ENCODE data around the gene CD247. TPM values are rescaled to one million over a fixed set of nuclear protein-coding genes. Genes with fewer than 3 reads are reported as not detected.

CD247 gene
- polyA plus RNA-seq, 2 of the 4 experiments (the other 2 are of a cell fraction) = 0.10 to 0.27 TPM

- 0 out of 3 replicates have a peak, but pooled peaks cover 4% of the 10 kb centered on the region for H3K4me1 ChIP-seq
- H3K9me3 ChIP-seq = no peaks in the 10 kb centered on the region
- ATAC-seq (peak; percentile 89 to 95), FAIRE-seq (no peak), DNase-seq (ENCODE audit: low read depth in 1 of 2, low spot score in 1 of 2) (peak; percentile 68 to 90)
- no peak overlapping the region for H3K4me3 ChIP-seq
- ChIA-PET CTCF (interaction anchor here (0.6 to 7.0 kb wide), 62 partner anchors 9 to 629 kb away, joined by 3 to 56 read pairs (median 4); partner anchors contain the start of gene CD247), POLR2A (interaction anchor here (0.6 to 1.5 kb wide), 4 partner anchors 20 to 135 kb away, joined by 3 to 5 read pairs (median 3); partner anchors contain the start of gene CREG1)
- no peak for TF ChIP-seq ELK1 (IDR thresholded peaks at IDR 0.05; ENCODE audit: low read depth, low read length)
- peak; percentile 86 to 90 for TF ChIP-seq RAD21 (conservative IDR thresholded peaks at IDR 0.05 in 1 of 2, IDR thresholded peaks at IDR 0.05 in 1 of 2)
- TF ChIP-seq EHF (CRISPR knock-in tag; IDR thresholded peaks at IDR 0.05) = no peak
- TF ChIP-seq BCL3 (IDR thresholded peaks at IDR 0.05) = no peak
- peak; percentile 71 for TF ChIP-seq SMC3 (IDR thresholded peaks at IDR 0.05)
- no peak for TF ChIP-seq CBX2 (IDR thresholded peaks at IDR 0.05; ENCODE audit: borderline replicate concordance, low read depth)
- no peak for TF ChIP-seq NR3C1 (IDR thresholded peaks at IDR 0.05)
- TF ChIP-seq BHLHE40 (IDR thresholded peaks at IDR 0.05; ENCODE audit: low read depth, low read length) = no peak
- TF ChIP-seq CTCF (IDR thresholded peaks at IDR 0.05) = peak; percentile 88
- TF ChIP-seq HEYL (CRISPR knock-in tag; IDR thresholded peaks at IDR 0.05) = no peak
- TF ChIP-seq POLR2AphosphoS2 (conservative IDR thresholded peaks at IDR 0.05; ENCODE audit: low read length) = no peak
- TF ChIP-seq NFE2L2 (conservative IDR thresholded peaks at IDR 0.05; ENCODE audit: low read length) = no peak
- no peak for TF ChIP-seq USF2 (IDR thresholded peaks at IDR 0.05)
- no peak for TF ChIP-seq ZFP36 (IDR thresholded peaks at IDR 0.05; ENCODE audit: borderline replicate concordance, partially characterized antibody)
- TF ChIP-seq PHF8 (IDR thresholded peaks at IDR 0.05; ENCODE audit: borderline replicate concordance, low read depth) = no peak
- TF ChIP-seq RCOR1 (IDR thresholded peaks at IDR 0.05; ENCODE audit: low read depth, low read length) = no peak
- no peak for TF ChIP-seq HMGXB4 (CRISPR knock-in tag; IDR thresholded peaks at IDR 0.05; ENCODE audit: borderline replicate concordance)
- no peak for TF ChIP-seq KDM1A (IDR thresholded peaks at IDR 0.05; ENCODE audit: low read depth)
- TF ChIP-seq HDAC2 (IDR thresholded peaks at IDR 0.05) = no peak
- TF ChIP-seq E2F6 (IDR thresholded peaks at IDR 0.05; ENCODE audit: borderline replicate concordance, low read depth) = no peak
- no peak for TF ChIP-seq NPAS2 (CRISPR knock-in tag; IDR thresholded peaks at IDR 0.05; ENCODE audit: borderline replicate concordance)
- no peak overlapping the region for H3K27ac ChIP-seq
- H3K4me2 ChIP-seq = no peak overlapping the region
- WGBS (ENCODE audit: missing lambda C conversion rate) = 2% methylated on average over 8 of the region's 8 CpGs
Observed at GRCh38 chr1:167533851-167534300, 15.5 kb upstream of the CD247 start.
